Endothelial cell of umbilical vein (primary cell): ENCODE measurements around the gene TOR4A. TPM values are rescaled to one million over a fixed set of nuclear protein-coding genes. Genes with fewer than 3 reads are reported as not detected.
A peak's percentile ranks its signal among the peaks of the same experiment; 100 is the strongest.

ENCODE experiments used
- BruUV-seq: library from RNA; stranded (reverse); fragments of 400-500 nt; replicated peaks from 2 replicates; lab custom pipeline; 2021; lab: Mats Ljungman, UMichigan
- CTCF ChIA-PET: fragments of 300-600, 350-600 bp; sonication (Branson Sonifier 250); formaldehyde crosslinking; loops from one replicate; lab custom pipeline; 2021; ENCODE audit warnings: antibody characterized with exemption, inconsistent platforms; lab: Charles Lee
- POLR2A ChIA-PET: fragments of 300-600, 350-600 bp; sonication (Branson Sonifier 250); formaldehyde crosslinking; loops from one replicate; lab custom pipeline; 2021; ENCODE audit warnings: antibody characterized with exemption, inconsistent platforms; lab: Charles Lee
- DNase-seq: peaks from one replicate; pipeline ENCODE4 v3.0.0-alpha.2; 2011; ENCODE audit warnings: low read depth, low spot score
- FAIRE-seq: peaks from 2 replicates; lab custom pipeline; 2011; peaks lifted over from hg19 to GRCh38; lab: Jason Lieb, UNC
- H2AFZ ChIP-seq: 2 replicates; pipeline ENCODE4 v1.6.0; 2012; ENCODE audit warnings: low read depth, low read length, control low read depth, inconsistent platforms
- H3K27ac ChIP-seq: 2 replicates; pipeline ENCODE4 v1.5.1; 2011; ENCODE audit warnings: low read depth, mild to moderate bottlenecking, control low read depth, low read length, moderate library complexity; ENCODE audit not compliant: insufficient read depth
- H3K27me3 ChIP-seq, 2 experiments: 2 replicates each; pipeline versions ENCODE4 v1.6.0 to v1.6.1; 2011; ENCODE audit warnings: low read length in 2 of 2, mixed read lengths in 1 of 2; ENCODE audit not compliant: control insufficient read depth in 2 of 2, insufficient read depth in 2 of 2
- H3K36me3 ChIP-seq, 2 experiments: 2 replicates in 1 of 2; 3 replicates in 1 of 2; pipeline ENCODE4 v1.5.1; 2011; ENCODE audit warnings: low read length in 2 of 2, mild to moderate bottlenecking in 1 of 2, moderate library complexity in 1 of 2; ENCODE audit not compliant: control insufficient read depth in 2 of 2, insufficient read depth in 2 of 2; ENCODE audit errors: extremely low read depth in 1 of 2
- H3K4me1 ChIP-seq: 3 replicates; pipeline ENCODE4 v1.5.1; 2011; ENCODE audit warnings: mild to moderate bottlenecking, low read length; ENCODE audit not compliant: control insufficient read depth, insufficient read depth; ENCODE audit errors: extremely low read depth
- H3K4me2 ChIP-seq: 2 replicates; pipeline ENCODE4 v1.6.1; 2011; ENCODE audit warnings: low read length, control low read depth, mixed read lengths; ENCODE audit not compliant: insufficient read depth
- H3K4me3 ChIP-seq, 3 experiments: fragments of 200-600 bp in 1 of 3; sonication (generic), shearing (Covaris generic) in 1 of 3; replicated peaks in 1 of 3; 2 replicates each; pipeline ENCODE4 v1.5.1; 2011 to 2016; ENCODE audit warnings: control low read depth in 3 of 3, low read length in 3 of 3, mild to moderate bottlenecking in 2 of 3, inconsistent platforms in 1 of 3, low read depth in 1 of 3, moderate library complexity in 1 of 3; ENCODE audit not compliant: insufficient read depth in 1 of 3
- H3K79me2 ChIP-seq: 2 replicates; pipeline ENCODE4 v1.6.0; 2012; ENCODE audit warnings: low read length, inconsistent platforms; ENCODE audit not compliant: control insufficient read depth, insufficient read depth
- H3K9ac ChIP-seq: replicated peaks from 2 replicates; pipeline ENCODE3; 2011; ENCODE audit warnings: low read length, control low read depth; ENCODE audit not compliant: insufficient read depth; ENCODE audit errors: extremely low read depth
- H3K9me1 ChIP-seq: replicated peaks from 3 replicates; pipeline ENCODE4 v1.6.0; 2011; ENCODE audit warnings: mild to moderate bottlenecking, low read length; ENCODE audit not compliant: control insufficient read depth, insufficient read depth; ENCODE audit errors: extremely low read depth
- H3K9me3 ChIP-seq: replicated peaks from 2 replicates; pipeline ENCODE4 v1.5.1; 2012; ENCODE audit warnings: low read length, inconsistent platforms; ENCODE audit not compliant: control insufficient read depth, insufficient read depth
- H4K20me1 ChIP-seq: replicated peaks from 2 replicates; pipeline ENCODE3; 2011; ENCODE audit warnings: mild to moderate bottlenecking, low read length; ENCODE audit not compliant: control insufficient read depth, insufficient read depth; ENCODE audit errors: extremely low read depth
- CTCF ChIP-seq, 2 donors: IDR thresholded peaks; 1 replicate in 1 of 2; 2 replicates in 1 of 2; pipeline ENCODE4 v1.5.1; 2011; ENCODE audit warnings: low read length in 2 of 2, mild to moderate bottlenecking in 2 of 2, moderate library complexity in 2 of 2, control low read depth in 1 of 2, inconsistent platforms in 1 of 2, low read depth in 1 of 2; ENCODE audit not compliant: insufficient read depth in 1 of 2; ENCODE audit errors: extremely low read depth in 1 of 2
- EZH2 ChIP-seq: IDR thresholded peaks from 2 replicates; pipeline ENCODE4 v1.6.1; 2012; ENCODE audit warnings: borderline replicate concordance, low read depth, mild to moderate bottlenecking, moderate library complexity, low read length, inconsistent platforms; ENCODE audit not compliant: severe bottlenecking
- FOS ChIP-seq: IDR thresholded peaks from 2 replicates; pipeline ENCODE4 v1.6.1; 2011; ENCODE audit warnings: mild to moderate bottlenecking, low read length, moderate library complexity, borderline replicate concordance; ENCODE audit not compliant: insufficient read depth
- GATA2 ChIP-seq: IDR thresholded peaks from 2 replicates; pipeline ENCODE4 v1.7.0; 2011; ENCODE audit warnings: low read depth, mild to moderate bottlenecking, moderate library complexity, mixed read lengths, low read length; ENCODE audit not compliant: insufficient read length, insufficient read depth
- JUN ChIP-seq: IDR thresholded peaks from 2 replicates; pipeline ENCODE4 v1.6.1; 2011; ENCODE audit warnings: borderline replicate concordance, low read depth; ENCODE audit not compliant: insufficient read length, insufficient read depth
- MAX ChIP-seq: IDR thresholded peaks from 2 replicates; pipeline ENCODE4 v1.6.1; 2011; ENCODE audit not compliant: insufficient read depth, insufficient read length
- MYC ChIP-seq: IDR thresholded peaks from one replicate; pipeline ENCODE4 v1.6.1; 2011; ENCODE audit warnings: mild to moderate bottlenecking, low read depth, low read length
- POLR2A ChIP-seq: IDR thresholded peaks from 2 replicates; pipeline ENCODE4 v1.6.1; 2012; ENCODE audit warnings: low read depth, mild to moderate bottlenecking, control low read depth, low read length
- POLR2AphosphoS5 ChIP-seq: IDR thresholded peaks from 2 replicates; pipeline ENCODE4 v1.6.1; 2012; ENCODE audit warnings: low read depth, mild to moderate bottlenecking, control low read depth, low read length, moderate library complexity; ENCODE audit not compliant: insufficient read depth
- dilution Hi-C: fragments of 300-500 bp; cut with MboI; formaldehyde crosslinking; loops from one replicate; pipeline ENCODE4 v1.15.0; 2019; ENCODE audit warnings: low sequenced_read_pairs; ENCODE audit not compliant: extremely low pct_ligation_motif_present
- intact Hi-C: fragments of 100-400 bp; cut with micrococcal nuclease; formaldehyde crosslinking; loops from one replicate; pipeline ENCODE4 v1.10.0; 2022
- polyA plus RNA-seq, 4 experiments: library from polyadenylated mRNA; depleted of rRNA in 3 of 4; stranded (reverse) in 3 of 4; unstranded in 1 of 4; fragments of >200 nt; gene quantifications; 2 replicates each; pipeline versions ENCODE4 v1.2.1 to v1.2.3, GENCODE V29; 2011 to 2012; ENCODE audit warnings: missing spikeins in 1 of 4
- total RNA-seq: library from RNA; stranded (reverse); gene quantifications from 2 replicates; pipeline ENCODE4 v1.2.3, GENCODE V29; 2021

The TOR4A gene
- total and polyA plus RNA-seq, 2 donors (not counting 3 experiments of a cell fraction or from before 2014, with no cell fraction given) = 32.4 to 48.0 TPM

DNA sequence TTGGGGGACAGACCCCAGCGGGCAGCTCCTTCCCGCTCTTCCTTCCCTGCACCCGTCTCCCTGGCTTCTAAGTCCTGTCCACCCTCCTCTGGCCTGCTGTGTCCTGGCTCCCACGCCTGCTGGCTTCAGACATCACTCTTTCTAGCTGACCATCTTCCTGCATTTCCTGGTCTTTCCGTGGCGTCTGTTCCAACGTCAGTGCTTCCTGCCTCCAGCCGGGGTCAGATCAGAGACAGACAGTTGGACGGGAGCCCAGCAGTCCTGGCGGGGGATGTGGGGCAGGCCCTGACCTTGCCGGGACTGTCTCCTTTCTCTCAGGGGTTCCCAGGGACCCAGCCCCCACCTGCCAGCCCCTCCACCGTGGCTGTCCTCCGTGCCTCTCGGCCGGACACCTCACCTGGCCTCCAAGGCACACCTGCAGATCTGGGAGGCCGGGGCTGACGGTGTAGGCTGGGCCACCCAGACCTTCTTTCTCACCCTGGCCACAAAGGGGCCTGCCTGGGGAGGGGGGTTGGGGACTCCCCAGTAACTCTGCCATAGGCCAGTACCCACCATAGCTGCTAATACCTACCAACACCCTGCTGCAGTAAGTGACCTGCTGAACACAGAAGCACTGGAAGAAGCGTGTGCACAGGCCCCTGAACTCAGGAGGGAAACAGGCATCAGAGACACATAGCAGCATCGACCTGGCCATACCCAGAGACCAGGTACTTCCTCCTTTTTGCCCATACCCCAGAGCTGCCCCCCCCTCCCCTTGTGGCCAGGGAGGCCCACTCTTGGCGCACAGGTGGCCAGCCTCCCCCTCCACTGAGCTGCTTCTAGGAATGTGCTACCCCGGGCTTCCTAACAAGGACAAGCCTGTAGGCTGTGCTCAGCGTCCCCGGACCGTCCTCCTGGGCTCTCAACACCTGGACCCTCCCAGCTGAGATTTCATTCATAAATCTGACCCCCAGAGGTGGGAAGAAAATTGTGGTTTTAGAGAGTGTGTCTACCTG lies 19.4 kb downstream of the TOR4A start:
- no peaks in the 10 kb centered on the region for H3K27me3 ChIP-seq

More for the DNA sequence above, 19.4 kb downstream of the TOR4A start:
- H3K9me1 ChIP-seq = no peaks in the 10 kb centered on the region
- no TSS peak for BruUV-seq
- no peak for TF ChIP-seq EZH2
- TF ChIP-seq GATA2 = no peak
- TF ChIP-seq MYC = peak; percentile 11
- no peak for TF ChIP-seq MAX
- TF ChIP-seq FOS = no peak
- TF ChIP-seq POLR2A = peak; percentile 79
- no peak for TF ChIP-seq JUN
- no peak for TF ChIP-seq CTCF (IDR thresholded peaks at IDR 0.05; ENCODE audit: extremely low read depth in 1 of 2, insufficient read depth in 1 of 2, low read depth in 1 of 2, low read length in 2 of 2)
- TF ChIP-seq POLR2AphosphoS5 = peak; percentile 77
- DNase-seq (peak; percentile 93), FAIRE-seq (peak; percentile 98)
- peaks cover 26% of the 10 kb centered on the region for H3K79me2 ChIP-seq
- POLR2A ChIA-PET = no interaction called here
- no peak overlapping the region for H2AFZ ChIP-seq
- intact Hi-C loops (loop anchor here (1.0 kb wide), 4 partner anchors 8 to 110 kb away; partner anchors contain the start of gene TOR4A), dilution Hi-C loops (no loop called here)
- peak overlapping the region; percentile 93 for H3K27ac ChIP-seq
- H3K9ac ChIP-seq = peak overlapping the region; percentile 96
- H3K4me2 ChIP-seq = peak overlapping the region; percentile 12
- peak overlapping the region in 2 of 3 experiments; percentile 43 to 64 for H3K4me3 ChIP-seq
- no peaks in the 10 kb centered on the region for H3K36me3 ChIP-seq
- peaks cover 44% of the 10 kb centered on the region for H3K4me1 ChIP-seq
- no peaks in the 10 kb centered on the region for H4K20me1 ChIP-seq
- CTCF ChIA-PET = interaction anchor here (0.7 to 2.8 kb wide), 12 partner anchors 8 to 149 kb away, joined by 3 to 20 read pairs (median 4); partner anchors contain the start of genes EXD3, NOXA1 and TOR4A
- no peaks in the 10 kb centered on the region for H3K9me3 ChIP-seq
